Neural crest cell (in vitro differentiated cells): ENCODE data around the gene NRG3. TPM values are rescaled to one million over a fixed set of nuclear protein-coding genes. Genes with fewer than 3 reads are reported as not detected.

Experiments
- DNase-seq: peaks from one replicate; pipeline ENCODE4 v3.0.0; 2021; ENCODE audit warnings: low read depth, mixed read lengths, low spot score
- H3K27ac Mint-ChIP-seq: one replicate; pipeline ENCODE4 v1.8.0; 2021; ENCODE audit warnings: mild to moderate bottlenecking, mixed read lengths; ENCODE audit not compliant: unreplicated experiment
- H3K27me3 Mint-ChIP-seq: 2 replicates; pipeline ENCODE4 v1.8.0; 2021; ENCODE audit warnings: low read depth, mild to moderate bottlenecking, mixed read lengths
- H3K36me3 Mint-ChIP-seq: 2 replicates; pipeline ENCODE4 v1.8.0; 2021; ENCODE audit warnings: low read depth, mild to moderate bottlenecking, mixed read lengths
- H3K4me1 Mint-ChIP-seq: 2 replicates; pipeline ENCODE4 v1.8.0; 2021; ENCODE audit warnings: mixed read lengths
- H3K4me3 Mint-ChIP-seq: one replicate; pipeline ENCODE4 v1.8.0; 2021; ENCODE audit warnings: mild to moderate bottlenecking, mixed read lengths
- H3K9me3 Mint-ChIP-seq: 2 replicates; pipeline ENCODE4 v1.8.0; 2021; ENCODE audit warnings: mixed read lengths
- long read RNA-seq: library from polyadenylated mRNA; unstranded; transcript quantifications from one replicate; pipeline ENCODE4 v2.0.0, GENCODE V29; 2020
- total RNA-seq: library from RNA; stranded (reverse); gene quantifications from 2 replicates; pipeline ENCODE4 v1.2.1, GENCODE V29; 2021
- TF ChIP-seq, protein P1 (sequence below): fragments of 200-600 bp; sonication (generic); conservative IDR thresholded peaks from 2 replicates; pipeline ENCODE4 v1.5.0; 2021; ENCODE audit warnings: antibody characterized with exemption, mild to moderate bottlenecking

NRG3 gene
- total RNA-seq = 3.1 and 3.4 TPM in 2 replicates
- long read RNA-seq, partial matches to known transcripts = 0 of 3 reads
- long read RNA-seq, other reads (novel, unspliced or antisense) = 3 of 3 reads

- Mint-ChIP-seq H3K36me3 (no peaks in the 10 kb centered on the region), H3K9me3 (no peaks in the 10 kb centered on the region)
Measured at GRCh38 chr10:81874875-81875466, at the start of gene NRG3. Gene NRG3 (plus strand): TSS chr10:81875194.

GRCh38 chr10:81828251-81828650 lies 46.7 kb upstream of the NRG3 start:
- Mint-ChIP-seq H3K4me3 (no peak overlapping the region), H3K36me3 (no peaks in the 10 kb centered on the region), H3K27ac (peak overlapping the region; percentile 65), H3K4me1 (no peaks in the 10 kb centered on the region), H3K9me3 (peaks cover 7% of the 10 kb centered on the region), H3K27me3 (no peaks in the 10 kb centered on the region)
- DNase-seq = no peak
- TF ChIP-seq, protein P1, sequence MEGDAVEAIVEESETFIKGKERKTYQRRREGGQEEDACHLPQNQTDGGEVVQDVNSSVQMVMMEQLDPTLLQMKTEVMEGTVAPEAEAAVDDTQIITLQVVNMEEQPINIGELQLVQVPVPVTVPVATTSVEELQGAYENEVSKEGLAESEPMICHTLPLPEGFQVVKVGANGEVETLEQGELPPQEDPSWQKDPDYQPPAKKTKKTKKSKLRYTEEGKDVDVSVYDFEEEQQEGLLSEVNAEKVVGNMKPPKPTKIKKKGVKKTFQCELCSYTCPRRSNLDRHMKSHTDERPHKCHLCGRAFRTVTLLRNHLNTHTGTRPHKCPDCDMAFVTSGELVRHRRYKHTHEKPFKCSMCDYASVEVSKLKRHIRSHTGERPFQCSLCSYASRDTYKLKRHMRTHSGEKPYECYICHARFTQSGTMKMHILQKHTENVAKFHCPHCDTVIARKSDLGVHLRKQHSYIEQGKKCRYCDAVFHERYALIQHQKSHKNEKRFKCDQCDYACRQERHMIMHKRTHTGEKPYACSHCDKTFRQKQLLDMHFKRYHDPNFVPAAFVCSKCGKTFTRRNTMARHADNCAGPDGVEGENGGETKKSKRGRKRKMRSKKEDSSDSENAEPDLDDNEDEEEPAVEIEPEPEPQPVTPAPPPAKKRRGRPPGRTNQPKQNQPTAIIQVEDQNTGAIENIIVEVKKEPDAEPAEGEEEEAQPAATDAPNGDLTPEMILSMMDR = no peak

More at GRCh38 chr10:81874875-81875466, at the start of gene NRG3:
- Mint-ChIP-seq H3K27me3 (peaks cover 80% of the 10 kb centered on the region), H3K27ac (peak within 1 kb of the TSS; percentile 39), H3K4me1 (peaks cover 15% of the 10 kb centered on the region), H3K4me3 (peak within 1 kb of the TSS; percentile 86)
- DNase-seq = peak; percentile 29
- TF ChIP-seq, protein P1 = no peak

GRCh38 chr10:81831060-81831459 lies 43.9 kb upstream of the NRG3 start:
- Mint-ChIP-seq H3K27ac (no peak overlapping the region), H3K4me1 (no peaks in the 10 kb centered on the region), H3K4me3 (no peak overlapping the region), H3K9me3 (peaks cover 4% of the 10 kb centered on the region), H3K36me3 (no peaks in the 10 kb centered on the region), H3K27me3 (no peaks in the 10 kb centered on the region)
- no peak for DNase-seq
- TF ChIP-seq, protein P1 = no peak

DNA sequence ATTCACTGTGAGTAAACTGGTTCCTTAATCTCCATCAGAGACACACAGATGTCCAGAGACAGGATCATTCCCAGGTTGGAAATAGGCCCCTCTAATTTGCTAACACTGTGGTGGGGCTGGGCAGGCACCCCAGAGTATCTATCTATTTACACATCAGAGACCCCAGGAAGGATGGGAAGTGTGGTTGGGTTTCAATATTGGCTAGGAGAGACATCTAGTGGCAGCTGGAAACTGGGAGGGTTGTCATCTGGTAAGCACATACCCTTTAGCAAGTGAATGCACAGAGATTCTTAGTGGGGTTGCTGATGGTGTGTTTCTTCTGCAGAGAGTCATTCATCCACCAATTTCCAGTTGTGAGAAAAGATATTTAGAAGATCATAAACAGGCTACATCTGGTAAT lies 36.0 kb upstream of the NRG3 start:
- Mint-ChIP-seq H3K27ac (no peak overlapping the region), H3K27me3 (peaks cover 13% of the 10 kb centered on the region), H3K9me3 (no peaks in the 10 kb centered on the region), H3K4me1 (peaks cover 9% of the 10 kb centered on the region), H3K36me3 (no peaks in the 10 kb centered on the region), H3K4me3 (no peak overlapping the region)
- peak; percentile 6 for DNase-seq
- TF ChIP-seq, protein P1 = peak; percentile 51

GRCh38 chr10:81843042-81843441 lies 32.0 kb upstream of the NRG3 start:
- TF ChIP-seq, protein P1 = peak; percentile 18
- Mint-ChIP-seq H3K27me3 (peaks cover 21% of the 10 kb centered on the region), H3K36me3 (no peaks in the 10 kb centered on the region), H3K4me3 (no peak overlapping the region), H3K9me3 (no peaks in the 10 kb centered on the region), H3K27ac (no peak overlapping the region), H3K4me1 (peaks cover 9% of the 10 kb centered on the region)
- no peak for DNase-seq
